Astrocyte (in vitro differentiated cells and primary cell): Measurements from ENCODE around the gene N4BP2L1.

Experiments
- CTCF ChIP-seq: IDR thresholded peaks from 2 replicates; pipeline ENCODE4 v1.5.1; 2011; ENCODE audit warnings: low read depth, mild to moderate bottlenecking, inconsistent platforms, low read length, moderate library complexity; ENCODE audit not compliant: insufficient read depth
- EZH2 ChIP-seq: IDR thresholded peaks from 2 replicates; pipeline ENCODE4 v1.6.1; 2012; ENCODE audit warnings: mild to moderate bottlenecking, low read length, inconsistent platforms; ENCODE audit not compliant: insufficient read depth

DNA sequence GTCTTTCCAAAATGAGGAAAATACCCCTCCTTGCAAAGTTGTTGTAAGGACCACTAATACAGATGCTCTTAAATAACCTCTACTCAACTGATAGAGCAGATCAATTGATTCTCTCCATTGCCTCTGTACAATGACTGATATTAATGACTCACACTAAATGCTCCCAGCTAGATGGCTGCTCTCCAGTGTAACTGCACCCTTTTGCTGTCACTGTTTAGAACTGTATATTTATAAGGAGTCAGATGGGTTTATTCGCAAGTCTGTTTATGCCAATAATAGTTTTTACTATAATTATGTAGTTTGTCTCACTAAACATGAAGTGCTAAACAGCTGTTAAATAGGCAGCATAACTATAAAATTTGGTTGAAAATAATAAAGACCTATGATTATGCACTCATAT, 21.0 kb upstream of the N4BP2L1 start:
- no peak for TF ChIP-seq CTCF
- TF ChIP-seq EZH2, result no peak
